CD4-positive, alpha-beta T cell treated with Interleukin-1 beta for 1 hour (primary cell): ENCODE data around the gene TGFBR1.
"Not testable (repeated sequence)": the region's sequence is repeated elsewhere in the genome, so short reads cannot be mapped to it uniquely, and the experiment has no call there.

Source experiments
- DNase-seq, 2 donors: peaks; one replicate each; pipeline ENCODE4 v3.0.0-alpha.2; 2020 to 2022

The TGFBR1 gene

DNA sequence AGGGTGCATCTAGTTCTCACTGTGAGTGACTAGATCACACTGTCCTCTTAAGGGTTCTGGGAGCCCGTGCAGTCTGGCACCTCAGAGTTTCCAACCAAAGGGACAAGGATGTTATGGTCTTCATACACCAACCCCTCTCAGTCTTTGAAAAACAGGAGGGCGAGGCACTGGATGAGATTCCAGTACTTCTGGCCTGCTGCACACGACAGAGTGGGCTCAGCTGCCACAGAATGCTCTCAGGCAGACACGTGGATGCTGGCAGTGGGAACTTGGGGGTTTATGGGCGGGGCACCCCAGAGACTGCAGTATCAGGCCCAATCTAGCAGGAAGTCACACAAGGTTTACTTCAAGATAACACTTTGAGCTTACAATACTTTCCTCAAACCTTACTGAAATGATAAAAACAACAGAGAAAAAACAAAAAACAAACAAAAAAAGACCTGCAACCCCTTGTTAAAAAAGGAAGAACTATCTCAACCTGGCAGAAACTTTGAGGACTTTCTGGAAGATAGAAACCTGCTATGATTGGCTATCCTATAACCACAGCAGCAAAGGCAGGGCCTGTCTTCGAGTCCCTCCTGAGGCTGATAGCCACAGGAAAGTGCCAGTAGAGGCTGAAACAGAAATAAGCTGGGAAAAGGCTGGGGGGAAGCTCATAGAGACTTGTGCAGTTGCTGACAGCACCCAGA lies 28.3 kb upstream of the TGFBR1 start:
- peak; percentile 51 to 58 for DNase-seq

- no peak for DNase-seq
These were observed 26.2 kb upstream of the TGFBR1 start for GRCh38 chr9:99078717-99079116.

GRCh38 chr9:99079542-99079941 lies 25.4 kb upstream of the TGFBR1 start:
- DNase-seq = no peak

GRCh38 chr9:99083051-99083450 lies 21.9 kb upstream of the TGFBR1 start:
- no peak for DNase-seq

GRCh38 chr9:99085949-99086948 lies 18.7 kb upstream of the TGFBR1 start:
- DNase-seq = peak in 1 of 2 donors; percentile 35

DNA sequence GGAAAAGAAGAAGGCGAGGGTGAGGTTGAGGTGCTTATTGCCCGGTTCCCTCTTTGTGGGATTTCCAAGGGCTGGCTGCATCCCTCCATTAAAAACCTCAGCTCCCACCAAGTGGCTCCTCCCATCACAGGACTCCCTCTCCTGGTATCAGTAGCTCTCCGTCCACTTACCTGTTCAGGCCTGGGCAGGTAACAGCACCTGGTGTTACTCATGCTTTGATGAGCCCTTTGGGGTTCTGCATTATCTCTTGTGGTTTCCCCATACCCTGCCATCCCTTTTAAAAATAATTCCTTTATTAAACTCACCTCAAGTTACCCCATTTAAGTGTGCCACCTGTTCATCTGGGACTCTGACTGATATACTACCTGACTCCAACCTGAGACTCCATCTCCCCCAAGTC lies 17.5 kb upstream of the TGFBR1 start:
- no peak for DNase-seq

- no peak for DNase-seq
These were observed 14.4 kb upstream of the TGFBR1 start for GRCh38 chr9:99090336-99091130.

DNA sequence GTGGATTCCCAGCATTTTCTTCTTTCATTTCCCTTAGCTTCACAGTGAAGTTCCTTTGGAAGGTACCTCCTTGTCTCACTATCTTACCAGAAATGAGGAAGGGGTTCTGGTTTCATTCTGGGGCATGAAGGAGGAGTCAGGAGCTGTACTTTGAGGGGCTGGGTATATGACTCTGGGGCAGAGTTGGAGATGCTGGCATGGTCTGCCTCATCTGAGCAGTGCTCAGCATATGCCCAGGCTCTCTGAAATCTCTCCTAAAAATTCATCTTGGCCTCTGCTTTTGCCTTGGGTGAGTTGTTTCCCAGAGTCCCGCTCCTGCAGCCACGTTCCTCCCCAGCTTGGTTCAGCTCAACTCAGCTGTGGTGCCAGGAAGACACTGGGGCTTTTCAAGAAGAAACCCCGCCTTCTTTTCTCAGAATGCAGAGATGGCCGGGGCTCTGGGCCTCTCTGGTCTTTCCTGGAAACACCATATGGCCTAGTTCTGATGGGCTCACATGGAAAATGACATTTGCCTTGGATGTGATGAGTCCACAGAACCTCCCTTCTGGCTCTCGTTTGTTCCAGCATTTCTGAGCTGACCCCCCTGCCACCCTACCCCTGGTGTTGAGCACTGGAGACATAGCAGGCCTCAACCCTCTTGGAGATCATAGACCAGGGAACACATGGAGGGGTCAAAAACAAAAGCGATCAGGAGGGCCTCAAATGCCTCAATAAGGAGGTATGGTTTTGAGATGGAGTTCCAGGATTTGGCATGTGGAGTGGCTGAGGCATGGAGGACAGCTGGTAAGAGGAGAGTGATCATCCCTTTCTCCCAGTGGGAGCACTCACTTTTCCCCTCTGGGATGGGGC lies 12.0 kb upstream of the TGFBR1 start:
- DNase-seq = no peak

DNA sequence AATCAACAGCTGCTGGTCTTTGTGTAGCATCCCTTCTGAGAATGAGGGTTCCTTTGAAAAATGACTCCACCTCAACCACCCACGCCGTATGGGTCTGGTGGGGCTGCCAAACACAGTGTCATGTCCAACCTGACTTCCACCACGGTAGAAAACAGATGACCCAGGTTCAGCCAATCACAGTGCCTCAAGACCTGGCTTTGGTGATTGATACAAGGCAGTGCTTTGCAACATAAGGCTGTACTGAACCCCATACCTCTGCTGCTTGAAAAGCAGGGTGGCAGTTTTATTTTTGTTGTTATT lies 11.5 kb upstream of the TGFBR1 start:
- DNase-seq = no peak

GRCh38 chr9:99095565-99095964 lies 9.3 kb upstream of the TGFBR1 start:
- DNase-seq = no peak

DNA sequence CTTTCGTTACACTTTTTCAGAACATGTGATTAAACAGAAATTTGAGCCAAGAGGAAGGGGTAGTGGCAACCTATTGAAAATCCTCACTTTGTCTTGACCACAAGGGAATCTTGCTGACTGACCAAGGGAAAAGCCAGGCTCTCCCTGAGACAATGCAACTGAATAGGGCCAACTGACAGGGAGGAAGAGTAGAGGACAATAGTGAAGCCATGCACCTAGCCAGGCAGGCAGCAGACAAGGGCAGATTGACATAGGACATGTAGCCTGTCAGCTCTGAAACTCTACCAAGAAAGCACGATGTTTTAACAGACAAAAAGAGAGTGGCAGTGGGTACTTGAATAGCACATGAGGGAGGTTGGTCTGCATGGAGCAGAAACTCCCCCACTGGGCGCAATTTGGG lies 8.5 kb upstream of the TGFBR1 start:
- DNase-seq = no peak

- DNase-seq = not testable (repeated sequence)
These were observed 4.9 kb upstream of the TGFBR1 start for GRCh38 chr9:99099806-99100585.

DNA sequence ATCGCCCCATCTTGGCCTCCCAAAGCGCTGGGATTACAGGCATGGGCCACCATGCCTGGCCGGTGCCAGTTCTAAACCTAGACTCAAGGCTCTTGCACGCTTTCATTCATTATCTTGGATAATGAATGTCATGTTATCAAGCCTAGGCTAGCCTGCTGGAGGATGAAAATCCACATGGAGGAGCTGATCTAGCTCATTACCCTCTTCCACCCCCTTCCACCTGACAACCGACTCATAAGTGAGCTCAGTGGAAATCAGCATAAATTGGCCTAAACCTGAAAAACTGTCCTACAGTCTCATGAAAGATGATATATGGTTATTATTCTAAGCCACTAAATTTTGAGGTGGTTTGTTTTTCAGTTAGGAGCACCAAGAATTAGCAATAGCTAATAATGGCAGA lies 3.6 kb upstream of the TGFBR1 start:
- no peak for DNase-seq

DNA sequence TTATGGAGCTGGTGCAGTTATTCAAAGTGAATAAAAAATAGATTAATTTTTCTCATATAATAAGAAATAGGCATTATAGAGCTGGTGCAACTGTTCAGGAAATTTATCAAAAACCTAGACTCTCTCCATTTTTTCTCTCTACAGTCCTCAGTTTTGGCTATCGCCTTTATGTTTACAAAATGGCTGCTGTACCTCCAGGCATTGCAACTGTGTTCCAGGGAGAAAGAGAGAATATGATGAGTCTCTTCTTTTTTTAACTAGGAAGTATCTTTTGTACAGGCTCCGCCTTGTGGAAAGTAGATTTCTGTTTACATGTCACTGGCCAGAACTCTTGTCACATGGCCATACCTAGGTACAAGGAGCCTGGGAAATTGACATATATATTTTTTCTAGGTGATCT lies 3.1 kb upstream of the TGFBR1 start:
- no peak for DNase-seq

DNA sequence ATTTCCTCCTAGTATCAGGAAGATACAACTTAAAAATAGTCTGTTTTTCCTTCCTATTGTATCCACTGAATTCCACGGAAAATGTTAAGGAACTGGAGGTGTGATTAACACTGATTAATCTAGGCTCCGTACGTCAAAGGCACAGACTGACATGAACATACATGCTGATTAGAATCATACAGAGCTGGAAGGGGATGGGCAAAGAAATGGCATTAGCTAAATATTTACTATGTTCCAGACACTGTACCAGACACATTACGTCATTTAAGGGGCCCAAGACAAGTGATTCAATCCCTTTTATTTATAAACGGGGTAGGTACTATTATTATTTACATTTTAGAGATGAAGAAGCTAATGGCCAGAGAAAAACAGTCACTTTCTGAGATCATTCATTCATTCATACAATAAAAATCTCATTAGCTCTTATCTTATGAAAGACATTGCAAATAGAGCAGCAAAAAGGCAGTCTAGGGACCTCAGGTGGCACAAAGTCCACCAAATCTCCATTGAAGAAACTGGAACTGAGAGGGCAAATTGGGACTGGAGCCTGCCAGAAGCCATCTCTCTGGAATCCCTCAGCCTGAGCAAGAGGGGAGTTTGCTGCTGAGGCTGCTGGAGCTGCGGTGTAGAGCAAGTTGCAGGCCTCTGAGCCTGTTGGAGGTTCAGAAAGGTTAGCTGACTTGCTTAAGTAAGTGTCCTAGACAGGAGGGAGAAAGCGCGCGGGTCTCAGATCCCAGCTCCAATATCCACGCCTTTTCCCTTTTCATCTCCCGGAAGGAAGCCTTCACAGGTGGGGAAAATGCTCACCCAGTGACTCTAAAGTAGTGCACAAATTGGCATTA lies 1.6 kb upstream of the TGFBR1 start:
- DNase-seq = no peak

DNA sequence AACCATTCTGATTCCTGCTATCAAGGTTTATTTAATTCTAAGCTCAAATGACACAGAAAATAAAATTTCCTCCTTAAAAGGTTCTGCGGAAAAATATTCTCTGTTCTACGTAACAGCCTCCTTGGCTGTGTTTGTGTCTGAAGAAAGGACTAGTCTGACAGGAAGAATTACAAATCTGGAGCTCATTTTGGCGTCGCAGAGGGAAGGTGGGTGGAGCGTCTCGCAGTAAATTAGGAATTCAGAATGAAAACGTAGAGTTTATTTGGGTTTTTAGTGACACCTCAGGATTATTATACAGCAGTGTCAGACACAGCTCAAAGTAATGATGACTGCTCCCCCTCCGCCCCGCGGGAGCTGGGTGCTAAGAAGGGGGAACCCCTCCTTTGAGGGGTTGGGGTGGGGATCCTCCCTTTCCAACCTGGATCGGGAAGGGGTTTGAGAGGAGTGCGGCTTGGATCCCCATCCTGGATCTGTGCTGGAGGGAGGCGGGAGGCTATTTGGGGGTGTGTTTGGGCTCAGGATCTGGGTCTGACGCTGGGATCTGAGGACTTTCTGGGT lies 933 bp upstream of the TGFBR1 start:
- no peak for DNase-seq

- DNase-seq = peak in 1 of 2 donors; percentile 68
These were observed 485 bp downstream of the TGFBR1 start for GRCh38 chr9:99105152-99106043.

DNA sequence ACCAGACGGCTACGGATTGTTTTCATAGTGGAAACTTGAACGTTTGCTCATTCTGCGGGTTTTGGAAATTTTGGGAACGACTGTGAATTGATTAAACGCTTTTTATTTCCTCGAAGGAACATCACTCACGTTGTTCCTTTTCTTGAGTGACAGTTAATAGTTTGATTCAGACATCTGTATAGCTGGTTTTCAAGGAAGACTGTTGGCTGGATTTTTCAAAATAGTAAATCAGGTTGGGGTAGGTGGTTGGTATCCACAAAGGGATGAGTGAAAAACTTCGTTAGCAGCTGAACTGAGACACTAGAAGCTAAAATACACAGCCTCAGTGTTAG lies 1.1 kb downstream of the TGFBR1 start:
- DNase-seq = no peak

- DNase-seq = no peak
These were observed 2.5 kb downstream of the TGFBR1 start for GRCh38 chr9:99107421-99107820.
